Prostate gland (tissue), 2 donors: ENCODE results near the gene IL12RB1. TPM values are rescaled to one million over a fixed set of nuclear protein-coding genes. Genes with fewer than 3 reads are reported as not detected.
A peak's percentile ranks its signal among the peaks of the same experiment; 100 is the strongest.

Experiments used
- DNase-seq: peaks from one replicate; pipeline ENCODE4 v3.0.0-alpha.2; 2019; ENCODE audit warnings: low spot score
- H3K27ac ChIP-seq, 2 donors: fragments of 200-600 bp; sonication (generic); 2 replicates each; pipeline ENCODE4 v1.5.1; 2017 to 2019
- H3K27me3 ChIP-seq: fragments of 200-600 bp; sonication (generic); replicated peaks from 2 replicates; pipeline ENCODE4 v1.5.1; 2019; ENCODE audit not compliant: insufficient read depth
- H3K36me3 ChIP-seq, 2 donors: fragments of 200-600 bp; sonication (generic); 1 replicate in 1 of 2; 2 replicates in 1 of 2; pipeline versions ENCODE4 v1.5.1 to v1.8.1; 2017 to 2019
- H3K4me1 ChIP-seq: fragments of 200-600 bp; sonication (generic); replicated peaks from 2 replicates; pipeline ENCODE4 v1.5.1; 2019
- H3K4me3 ChIP-seq, 2 donors: fragments of 200-600 bp; sonication (generic); 2 replicates each; pipeline ENCODE4 v1.5.1; 2017 to 2019
- H3K9me3 ChIP-seq: fragments of 200-600 bp; sonication (generic); 2 replicates; pipeline ENCODE4 v1.5.1; 2017
- POLR2A ChIP-seq: fragments of 450-650 bp; IDR thresholded peaks from one replicate; pipeline ENCODE4 v1.6.1; 2016; ENCODE audit warnings: antibody characterized with exemption, mild to moderate bottlenecking
- POLR2AphosphoS5 ChIP-seq: sonication (generic); formaldehyde crosslinking; IDR thresholded peaks from one replicate; pipeline ENCODE4 v1.6.1; 2017; ENCODE audit warnings: antibody characterized with exemption
- WGBS: methylation state at CpG from one replicate; pipeline ENCODE4 v1.1.5; 2018; 5-methylcytosine and 5-hydroxymethylcytosine counted together
- intact Hi-C: fragments of 100-400 bp; cut with DNase I; formaldehyde crosslinking; loops from one replicate; pipeline ENCODE4 v1.14.2; 2022
- total RNA-seq, 2 donors: library from RNA; depleted of rRNA; stranded (reverse); fragments of >200 nt; gene quantifications; one replicate each; pipeline ENCODE4 v1.1.0, GENCODE V29; 2016
- TF ChIP-seq, protein P1 (sequence below), 4 experiments: fragments of 200-600 bp in 2 of 4; fragments of 450-650 bp in 2 of 4; sonication (generic) in 2 of 4; IDR thresholded peaks; 1 replicate in 3 of 4; 2 replicates in 1 of 4; pipeline ENCODE4 v1.5.1; 2016 to 2019; ENCODE audit warnings: antibody characterized with exemption in 4 of 4, mild to moderate bottlenecking in 2 of 4, moderate library complexity in 2 of 4

The IL12RB1 gene
- total RNA-seq, 2 donors from 2014 or later = 0.62 to 0.73 TPM

DNA sequence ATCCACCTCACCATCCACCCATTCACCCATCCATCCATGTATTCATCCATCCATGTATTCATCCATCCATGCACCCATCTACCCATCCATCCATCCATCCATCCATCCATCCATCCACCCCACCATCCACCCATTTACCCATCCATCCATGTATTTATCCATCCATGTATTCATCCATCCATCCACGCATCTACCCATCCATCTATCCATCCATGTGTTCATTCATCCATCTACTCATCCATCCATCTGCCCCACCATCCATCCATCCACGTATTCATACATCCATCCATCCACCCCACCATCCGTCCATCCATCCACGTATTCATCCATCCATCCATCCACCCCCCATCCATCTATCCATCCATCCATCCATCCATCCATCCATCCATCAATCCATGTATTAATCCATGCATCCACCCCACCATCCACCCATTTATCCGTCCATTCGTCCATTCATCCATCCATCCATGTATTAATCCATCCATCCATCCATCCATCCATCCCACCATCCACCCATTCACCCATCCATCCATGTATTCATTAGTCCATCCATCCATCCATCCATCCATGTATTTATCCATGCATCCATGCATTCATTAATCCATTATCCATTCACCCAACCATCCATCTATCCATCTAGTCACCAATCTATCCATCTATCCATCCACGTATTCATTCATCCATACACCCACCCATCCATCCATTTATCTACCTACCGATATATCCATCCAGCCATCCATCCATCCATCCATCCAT is 2.6 kb downstream of the IL12RB1 start:
- TF ChIP-seq, protein P1, sequence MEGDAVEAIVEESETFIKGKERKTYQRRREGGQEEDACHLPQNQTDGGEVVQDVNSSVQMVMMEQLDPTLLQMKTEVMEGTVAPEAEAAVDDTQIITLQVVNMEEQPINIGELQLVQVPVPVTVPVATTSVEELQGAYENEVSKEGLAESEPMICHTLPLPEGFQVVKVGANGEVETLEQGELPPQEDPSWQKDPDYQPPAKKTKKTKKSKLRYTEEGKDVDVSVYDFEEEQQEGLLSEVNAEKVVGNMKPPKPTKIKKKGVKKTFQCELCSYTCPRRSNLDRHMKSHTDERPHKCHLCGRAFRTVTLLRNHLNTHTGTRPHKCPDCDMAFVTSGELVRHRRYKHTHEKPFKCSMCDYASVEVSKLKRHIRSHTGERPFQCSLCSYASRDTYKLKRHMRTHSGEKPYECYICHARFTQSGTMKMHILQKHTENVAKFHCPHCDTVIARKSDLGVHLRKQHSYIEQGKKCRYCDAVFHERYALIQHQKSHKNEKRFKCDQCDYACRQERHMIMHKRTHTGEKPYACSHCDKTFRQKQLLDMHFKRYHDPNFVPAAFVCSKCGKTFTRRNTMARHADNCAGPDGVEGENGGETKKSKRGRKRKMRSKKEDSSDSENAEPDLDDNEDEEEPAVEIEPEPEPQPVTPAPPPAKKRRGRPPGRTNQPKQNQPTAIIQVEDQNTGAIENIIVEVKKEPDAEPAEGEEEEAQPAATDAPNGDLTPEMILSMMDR (IDR thresholded peaks at IDR 0.05) = no peak
- no peak for TF ChIP-seq POLR2A
- TF ChIP-seq POLR2AphosphoS5 = no peak
- WGBS = 85% methylated on average over 8 of the region's 8 CpGs
- Histone ChIP-seq H3K27me3 (no peaks in the 10 kb centered on the region), H3K4me3 (no peak overlapping the region), H3K9me3 (no peaks in the 10 kb centered on the region), H3K36me3 (no peaks in the 10 kb centered on the region), H3K27ac (no peak overlapping the region), H3K4me1 (no peaks in the 10 kb centered on the region)
- DNase-seq = no peak
- intact Hi-C loops = no loop called here

DNA sequence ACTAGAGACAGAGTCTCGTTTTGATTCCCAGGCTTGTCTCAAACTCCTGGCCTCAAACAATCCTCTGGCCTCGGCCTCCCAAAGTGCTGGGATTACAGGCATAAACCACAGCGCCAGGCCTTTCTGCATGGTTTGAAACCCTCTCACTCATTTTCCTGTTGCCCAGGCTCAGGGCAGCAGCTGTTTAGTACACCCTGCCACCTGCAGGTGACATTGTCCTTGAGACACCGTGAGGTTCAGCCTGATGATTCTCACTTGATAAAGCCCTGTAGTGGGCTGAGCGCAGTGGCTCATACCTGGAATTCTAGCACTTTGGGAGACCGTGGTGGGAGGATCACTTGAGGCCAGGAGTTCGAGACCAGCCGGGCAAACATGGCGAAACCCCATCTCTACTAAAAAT is 12.5 kb downstream of the IL12RB1 start:
- Histone ChIP-seq H3K4me1 (no peaks in the 10 kb centered on the region), H3K9me3 (no peaks in the 10 kb centered on the region), H3K27me3 (no peaks in the 10 kb centered on the region), H3K36me3 (no peaks in the 10 kb centered on the region), H3K27ac (no peak overlapping the region), H3K4me3 (no peak overlapping the region)
- intact Hi-C loops = no loop called here
- 79% methylated on average over 9 of the region's 9 CpGs for WGBS
- no peak for DNase-seq
- TF ChIP-seq, protein P1 (IDR thresholded peaks at IDR 0.05) = no peak
- no peak for TF ChIP-seq POLR2A
- TF ChIP-seq POLR2AphosphoS5 = no peak

DNA sequence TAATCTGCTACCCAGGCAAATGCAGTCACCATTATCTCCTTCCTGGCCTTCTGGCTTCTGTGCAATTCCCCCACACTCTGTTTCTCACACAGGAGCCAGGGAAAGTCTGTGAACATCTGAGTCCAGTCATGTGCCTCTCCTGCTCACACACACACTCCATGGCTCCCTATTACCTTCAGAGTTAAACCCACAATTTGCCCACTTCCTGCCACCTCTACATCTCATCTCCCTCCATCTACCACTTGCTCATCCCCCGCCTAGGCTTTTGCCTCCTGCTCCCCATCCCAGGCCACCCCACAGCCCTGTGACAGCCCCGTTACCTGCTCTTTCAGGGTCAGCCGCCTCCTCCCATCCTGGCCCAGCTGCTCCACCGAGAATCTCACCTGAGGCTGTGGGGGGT is 13.5 kb downstream of the IL12RB1 start:
- Histone ChIP-seq H3K4me3 (no peak overlapping the region), H3K4me1 (no peaks in the 10 kb centered on the region), H3K36me3 (no peaks in the 10 kb centered on the region), H3K27me3 (no peaks in the 10 kb centered on the region), H3K9me3 (no peaks in the 10 kb centered on the region), H3K27ac (no peak overlapping the region)
- TF ChIP-seq POLR2AphosphoS5 = no peak
- TF ChIP-seq, protein P1 (IDR thresholded peaks at IDR 0.05) = no peak
- no peak for TF ChIP-seq POLR2A
- DNase-seq = no peak
- WGBS = 77% methylated on average over 4 of the region's 4 CpGs
- intact Hi-C loops = no loop called here

DNA sequence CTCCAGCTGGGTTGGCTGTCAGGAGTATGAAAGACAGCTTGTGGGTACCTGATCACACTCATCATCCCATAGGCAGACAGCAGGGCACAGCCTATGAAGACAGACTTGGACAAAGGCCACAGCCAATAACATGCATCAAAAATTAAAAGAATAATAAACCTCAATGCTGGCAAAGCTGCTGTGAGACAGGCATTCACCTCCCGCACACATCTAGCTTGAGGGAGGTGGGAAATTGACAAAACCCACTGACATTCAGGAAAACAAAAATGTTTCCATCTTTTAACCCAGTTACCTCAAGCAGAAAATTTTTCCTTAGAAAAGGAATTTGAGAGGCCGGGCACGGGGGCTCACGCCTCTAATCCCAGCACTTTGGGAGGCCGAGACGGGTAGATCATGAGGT is 14.4 kb downstream of the IL12RB1 start:
- H3K27ac ChIP-seq = no peak overlapping the region
- TF ChIP-seq POLR2AphosphoS5 = no peak
- TF ChIP-seq, protein P1 (IDR thresholded peaks at IDR 0.05) = no peak
- TF ChIP-seq POLR2A = no peak
- H3K9me3 ChIP-seq = no peaks in the 10 kb centered on the region
- no peaks in the 10 kb centered on the region for H3K27me3 ChIP-seq
- no peaks in the 10 kb centered on the region for H3K4me1 ChIP-seq
- no peak overlapping the region for H3K4me3 ChIP-seq
- 85% methylated on average over 6 of the region's 6 CpGs for WGBS
- no peak for DNase-seq
- H3K36me3 ChIP-seq = no peaks in the 10 kb centered on the region
- intact Hi-C loops = no loop called here

DNA sequence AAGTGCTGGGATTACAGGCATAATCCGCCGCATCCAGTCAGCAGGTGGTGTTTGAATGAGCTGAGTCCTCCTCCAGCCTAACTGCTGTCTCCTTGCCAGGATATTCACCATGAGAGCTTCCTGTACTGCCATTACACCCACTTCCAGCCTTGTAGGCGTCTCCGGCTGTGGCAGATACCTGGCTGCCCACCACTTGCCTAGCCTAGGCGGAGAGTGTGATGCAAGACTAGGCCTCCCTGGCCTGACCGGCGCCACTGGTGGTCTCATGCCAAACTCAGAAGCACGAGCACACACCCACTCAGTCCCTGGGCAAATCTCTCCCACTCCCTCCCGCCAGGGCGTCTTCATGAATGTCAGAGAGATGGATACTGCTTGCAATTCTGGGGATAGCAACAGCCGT is 16.6 kb downstream of the IL12RB1 start:
- no peak overlapping the region for H3K4me3 ChIP-seq
- no peak for DNase-seq
- H3K36me3 ChIP-seq = no peaks in the 10 kb centered on the region
- H3K4me1 ChIP-seq = no peaks in the 10 kb centered on the region
- 65% methylated on average over 11 of the region's 11 CpGs for WGBS
- no peak overlapping the region for H3K27ac ChIP-seq
- no peaks in the 10 kb centered on the region for H3K9me3 ChIP-seq
- TF ChIP-seq POLR2AphosphoS5 (peak; percentile 5), POLR2A (no peak)
- TF ChIP-seq, protein P1 (IDR thresholded peaks at IDR 0.05) = no peak
- H3K27me3 ChIP-seq = no peaks in the 10 kb centered on the region
- intact Hi-C loops = no loop called here
